Brain microvascular endothelial cell (primary cell): ENCODE measurements around the gene SAE1.
A peak's percentile ranks its signal among the peaks of the same experiment; 100 is the strongest.

Experiments used
- DNase-seq: peaks from one replicate; pipeline ENCODE4 v3.0.0-alpha.2; 2020
- H3K27ac ChIP-seq: fragments of 250-450 bp; sonication (Bioruptor Pico); 2 replicates; pipeline ENCODE4 v1.5.1; 2020; ENCODE audit warnings: mild to moderate bottlenecking, moderate library complexity
- H3K27me3 ChIP-seq: fragments of 250-450 bp; sonication (Bioruptor Pico); replicated peaks from 2 replicates; pipeline ENCODE4 v1.5.1; 2020; ENCODE audit warnings: mild to moderate bottlenecking
- H3K36me3 ChIP-seq: fragments of 250-450 bp; sonication (Bioruptor Pico); replicated peaks from 2 replicates; pipeline ENCODE4 v1.5.1; 2020; ENCODE audit warnings: mild to moderate bottlenecking
- H3K4me3 ChIP-seq: 2 replicates; pipeline ENCODE4 v1.5.1; 2011; ENCODE audit warnings: low read depth, mild to moderate bottlenecking, control low read depth, low read length, moderate library complexity
- in situ Hi-C: cut with HindIII; loops from 2 replicates; pipeline ENCODE4 v1.10.0; 2017; ENCODE audit warnings: low sequenced_read_pairs, low pct_ligation_motif_present
- TF ChIP-seq, protein P1 (sequence below): IDR thresholded peaks from 2 replicates; pipeline ENCODE4 v1.5.1; 2011; ENCODE audit warnings: low read depth, mild to moderate bottlenecking, moderate library complexity, low read length, control low read depth, inconsistent platforms; ENCODE audit errors: missing control alignments

SAE1 gene

DNA sequence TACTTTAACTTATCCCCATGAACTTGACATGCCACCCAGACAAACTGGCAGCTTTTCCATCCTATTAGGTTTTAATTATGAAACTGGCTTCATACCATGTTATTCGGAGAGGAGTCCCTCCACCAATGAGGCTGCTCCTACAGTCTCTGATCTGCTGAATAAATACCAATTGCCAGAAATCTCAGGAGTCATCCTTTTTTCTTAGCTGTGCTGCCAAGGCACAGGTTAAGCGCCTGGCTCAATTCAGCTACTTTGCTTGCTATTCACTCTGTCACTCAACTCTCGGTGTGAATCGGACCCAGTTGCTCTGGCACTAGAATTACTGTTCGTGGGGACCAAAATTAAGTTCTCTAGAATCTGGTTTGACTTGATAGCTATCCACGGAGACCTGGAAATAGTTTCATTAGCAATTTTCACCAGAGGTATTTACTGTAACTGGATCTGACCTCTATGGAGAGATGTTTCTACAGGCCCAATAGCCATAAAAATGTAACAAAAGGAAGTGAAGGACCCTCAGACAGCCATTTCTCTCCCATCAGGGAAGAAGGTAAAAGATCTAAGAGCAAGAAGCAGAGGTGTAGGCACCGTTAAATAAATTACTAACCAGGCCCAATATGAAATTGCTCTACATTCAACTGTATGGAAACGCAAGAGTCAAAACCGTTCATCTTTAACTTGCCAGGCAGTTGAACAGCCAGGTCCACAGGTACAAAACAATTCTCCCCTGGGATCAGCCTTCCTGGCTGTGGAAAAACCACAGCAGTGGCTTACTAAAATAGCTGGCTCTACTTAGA, 22.5 kb upstream of the SAE1 start:
- no peak for DNase-seq

DNA sequence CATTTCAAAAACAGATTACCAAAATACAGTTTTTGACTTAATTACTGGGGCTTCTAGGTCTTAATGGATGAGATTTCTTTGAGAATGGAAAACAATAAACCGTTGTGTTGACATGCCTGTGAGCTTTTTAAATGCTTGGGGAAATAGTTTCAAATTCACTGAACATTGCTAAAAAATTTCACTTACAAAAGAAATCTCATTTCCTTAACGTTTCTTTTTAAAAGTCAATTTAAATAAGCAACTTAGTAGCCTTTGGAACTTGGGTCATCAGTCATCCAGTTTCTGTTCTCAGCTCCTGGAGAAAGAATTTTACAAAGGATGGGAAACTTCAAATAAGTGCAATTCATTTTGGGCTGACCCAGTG, 21.5 kb upstream of the SAE1 start:
- Histone ChIP-seq H3K36me3 (no peaks in the 10 kb centered on the region), H3K27me3 (no peaks in the 10 kb centered on the region), H3K27ac (peak overlapping the region; percentile 99), H3K4me3 (no peak overlapping the region)
- TF ChIP-seq, protein P1, sequence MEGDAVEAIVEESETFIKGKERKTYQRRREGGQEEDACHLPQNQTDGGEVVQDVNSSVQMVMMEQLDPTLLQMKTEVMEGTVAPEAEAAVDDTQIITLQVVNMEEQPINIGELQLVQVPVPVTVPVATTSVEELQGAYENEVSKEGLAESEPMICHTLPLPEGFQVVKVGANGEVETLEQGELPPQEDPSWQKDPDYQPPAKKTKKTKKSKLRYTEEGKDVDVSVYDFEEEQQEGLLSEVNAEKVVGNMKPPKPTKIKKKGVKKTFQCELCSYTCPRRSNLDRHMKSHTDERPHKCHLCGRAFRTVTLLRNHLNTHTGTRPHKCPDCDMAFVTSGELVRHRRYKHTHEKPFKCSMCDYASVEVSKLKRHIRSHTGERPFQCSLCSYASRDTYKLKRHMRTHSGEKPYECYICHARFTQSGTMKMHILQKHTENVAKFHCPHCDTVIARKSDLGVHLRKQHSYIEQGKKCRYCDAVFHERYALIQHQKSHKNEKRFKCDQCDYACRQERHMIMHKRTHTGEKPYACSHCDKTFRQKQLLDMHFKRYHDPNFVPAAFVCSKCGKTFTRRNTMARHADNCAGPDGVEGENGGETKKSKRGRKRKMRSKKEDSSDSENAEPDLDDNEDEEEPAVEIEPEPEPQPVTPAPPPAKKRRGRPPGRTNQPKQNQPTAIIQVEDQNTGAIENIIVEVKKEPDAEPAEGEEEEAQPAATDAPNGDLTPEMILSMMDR = no peak
- no peak for DNase-seq
- in situ Hi-C loops = no loop called here

More for the DNA sequence above, 22.5 kb upstream of the SAE1 start:
- in situ Hi-C loops = no loop called here
- H3K27me3 ChIP-seq = no peaks in the 10 kb centered on the region
- no peak overlapping the region for H3K27ac ChIP-seq
- no peaks in the 10 kb centered on the region for H3K36me3 ChIP-seq
- H3K4me3 ChIP-seq = no peak overlapping the region
- TF ChIP-seq, protein P1 = no peak

DNA sequence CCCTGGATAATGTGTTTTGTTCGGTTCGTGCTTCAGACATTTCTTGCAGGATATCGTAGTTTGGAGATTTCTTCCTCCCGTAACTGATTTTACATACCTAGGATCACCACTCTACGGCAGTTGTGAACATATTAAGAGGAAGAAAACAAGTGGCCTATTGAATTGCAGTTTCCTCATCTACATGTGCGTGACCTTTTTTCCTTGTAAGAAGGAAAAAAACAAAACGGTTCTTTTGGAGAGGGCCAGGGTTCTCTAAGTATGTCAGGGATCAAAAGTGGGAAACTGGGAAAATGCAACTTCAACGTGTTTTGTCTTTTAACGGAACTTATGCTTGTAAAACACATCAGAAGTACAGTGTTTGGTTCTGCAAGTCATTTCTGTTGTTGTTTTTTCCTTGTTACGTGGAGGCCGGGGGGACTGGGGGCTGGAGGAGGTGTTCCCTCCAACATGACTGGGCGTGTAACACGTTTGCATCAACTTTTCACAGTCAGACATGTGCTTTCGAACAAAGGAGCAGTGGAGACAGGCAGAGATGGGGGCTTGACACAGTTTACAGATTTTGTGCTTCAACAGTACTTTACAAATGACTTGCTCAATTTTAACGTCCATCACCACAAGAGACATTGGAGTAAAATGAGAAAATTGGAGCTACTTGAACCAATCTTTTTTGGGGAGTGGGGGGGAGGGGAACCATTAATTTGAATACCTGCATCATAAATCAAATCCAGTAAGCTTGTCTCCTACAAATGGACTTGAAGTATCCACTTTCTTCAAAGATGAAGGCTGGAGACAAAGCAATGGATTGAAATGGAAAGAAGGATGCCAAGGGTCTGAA, 20.9 kb upstream of the SAE1 start:
- DNase-seq = peak; percentile 25
- TF ChIP-seq, protein P1 = no peak
- Histone ChIP-seq H3K27ac (peak overlapping the region; percentile 99), H3K4me3 (peak overlapping the region; percentile 94), H3K27me3 (no peaks in the 10 kb centered on the region), H3K36me3 (no peaks in the 10 kb centered on the region)
- in situ Hi-C loops = no loop called here

DNA sequence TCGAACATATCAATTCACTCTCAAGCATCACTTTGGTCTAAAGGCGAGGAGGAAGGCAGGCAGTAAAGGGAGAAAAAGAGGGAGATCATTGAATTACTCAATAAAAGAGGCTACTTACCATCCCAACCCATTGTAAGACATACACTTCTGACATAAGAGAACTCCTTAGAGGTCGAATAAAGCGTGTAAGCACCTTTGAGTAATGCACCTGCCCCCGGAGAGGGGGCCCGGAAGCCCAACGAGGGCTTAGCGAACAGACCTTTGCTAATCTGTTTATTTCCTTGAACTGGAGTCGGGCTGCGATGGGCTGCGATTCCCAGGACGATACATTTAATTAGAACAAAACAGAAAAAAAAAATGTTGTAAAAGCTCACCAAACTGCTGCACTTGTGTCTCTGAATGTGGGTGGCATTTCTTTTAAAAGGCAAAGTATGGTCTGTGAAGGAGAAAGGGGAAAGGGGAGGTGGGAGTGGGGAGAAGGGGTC, 20.1 kb upstream of the SAE1 start:
- in situ Hi-C loops = no loop called here

DNA sequence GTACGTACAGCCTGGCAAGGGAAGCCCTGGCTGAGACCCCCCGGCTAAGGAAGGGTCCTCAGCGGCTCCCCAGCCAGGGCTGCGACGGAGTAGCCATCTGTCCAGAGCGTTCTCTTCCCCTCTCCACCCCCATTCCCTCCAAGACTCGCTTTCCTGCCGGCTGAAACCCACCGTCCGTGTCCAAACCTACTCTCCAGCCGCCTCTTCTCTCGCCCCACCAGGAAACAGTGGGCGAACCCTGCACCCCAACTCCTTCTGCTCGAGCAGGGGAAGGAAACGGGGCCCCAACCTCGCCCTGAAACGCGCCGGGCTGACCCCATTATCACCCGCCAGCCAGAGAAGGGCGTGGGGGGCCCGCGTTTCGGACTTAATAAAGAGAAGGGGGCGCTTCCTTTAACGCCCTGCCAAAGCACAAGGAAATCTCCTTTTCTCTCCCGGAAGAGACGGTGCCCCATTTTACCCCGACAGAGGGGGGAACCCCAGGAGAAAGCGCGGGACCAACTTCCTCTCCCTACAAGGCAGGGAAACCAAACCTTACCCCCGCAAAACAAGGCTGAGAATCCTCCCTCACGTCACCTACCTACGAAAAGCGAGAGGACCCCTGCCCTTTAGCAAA, 19.5 kb upstream of the SAE1 start:
- TF ChIP-seq, protein P1 = no peak
- no peaks in the 10 kb centered on the region for H3K36me3 ChIP-seq
- peak overlapping the region; percentile 99 for H3K27ac ChIP-seq
- in situ Hi-C loops = no loop called here
- H3K27me3 ChIP-seq = no peaks in the 10 kb centered on the region
- H3K4me3 ChIP-seq = peak overlapping the region; percentile 94
- DNase-seq = no peak

More for the DNA sequence above, 20.1 kb upstream of the SAE1 start:
- H3K4me3 ChIP-seq = peak overlapping the region; percentile 94
- DNase-seq = no peak
- no peaks in the 10 kb centered on the region for H3K27me3 ChIP-seq
- TF ChIP-seq, protein P1 = no peak
- H3K27ac ChIP-seq = peak overlapping the region; percentile 99
- H3K36me3 ChIP-seq = no peaks in the 10 kb centered on the region
